ENCODE results near the gene GPRIN1. TPM values are rescaled to one million over a fixed set of nuclear protein-coding genes. Genes with fewer than 3 reads are reported as not detected.
A peak's percentile ranks its signal among the peaks of the same experiment; 100 is the strongest.

GPRIN1 gene
- total RNA-seq, 4 donors from 2014 or later = 1.6 to 9.7 (median 3.6) TPM

DNA sequence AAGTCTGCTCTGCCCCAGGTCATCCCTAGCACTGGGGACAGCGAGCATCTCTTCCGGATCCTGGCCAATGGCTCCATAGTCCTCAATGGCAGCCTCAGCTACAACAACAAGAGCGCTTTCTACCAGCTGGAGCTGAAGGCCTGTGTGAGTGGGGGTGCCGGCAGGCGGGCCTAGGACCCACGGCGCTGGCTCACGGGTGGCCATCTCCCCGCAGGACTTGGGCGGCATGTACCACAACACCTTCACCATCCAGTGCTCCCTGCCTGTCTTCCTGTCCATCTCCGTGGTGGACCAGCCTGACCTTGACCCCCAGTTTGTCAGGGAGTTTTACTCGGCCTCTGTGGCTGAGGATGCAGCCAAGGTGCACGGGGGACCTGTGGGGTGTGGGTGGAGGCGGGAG is 34.9 kb downstream of the GPRIN1 start:
- DNase-seq = no peak
- Histone ChIP-seq H3K36me3 (no peaks in the 10 kb centered on the region), H3K27me3 (peaks cover 5% of the 10 kb centered on the region), H3K4me3 (no peak overlapping the region), H3K27ac (no peak overlapping the region), H3K4me1 (no peaks in the 10 kb centered on the region), H3K9me3 (no peaks in the 10 kb centered on the region)
- in situ Hi-C loops (cut with MboI; ENCODE audit: low pct_ligation_motif_present in 1 of 4, low pct_unique_long_range_greater_than_20kb in 1 of 4, low sequenced_read_pairs in 3 of 4) = loop anchor here in 2 of 4 donors (10.0 to 25.0 kb wide), 2 partner anchors 160 to 163 kb away; partner anchors contain the start of gene CLTB (in 2 of the 2)
- TF ChIP-seq EP300 (IDR thresholded peaks at IDR 0.05; ENCODE audit: low read depth) = no peak
- no peak for TF ChIP-seq POLR2AphosphoS5 (IDR thresholded peaks at IDR 0.05)
- TF ChIP-seq POLR2A (IDR thresholded peaks at IDR 0.05) = no peak
- TF ChIP-seq, protein P1, sequence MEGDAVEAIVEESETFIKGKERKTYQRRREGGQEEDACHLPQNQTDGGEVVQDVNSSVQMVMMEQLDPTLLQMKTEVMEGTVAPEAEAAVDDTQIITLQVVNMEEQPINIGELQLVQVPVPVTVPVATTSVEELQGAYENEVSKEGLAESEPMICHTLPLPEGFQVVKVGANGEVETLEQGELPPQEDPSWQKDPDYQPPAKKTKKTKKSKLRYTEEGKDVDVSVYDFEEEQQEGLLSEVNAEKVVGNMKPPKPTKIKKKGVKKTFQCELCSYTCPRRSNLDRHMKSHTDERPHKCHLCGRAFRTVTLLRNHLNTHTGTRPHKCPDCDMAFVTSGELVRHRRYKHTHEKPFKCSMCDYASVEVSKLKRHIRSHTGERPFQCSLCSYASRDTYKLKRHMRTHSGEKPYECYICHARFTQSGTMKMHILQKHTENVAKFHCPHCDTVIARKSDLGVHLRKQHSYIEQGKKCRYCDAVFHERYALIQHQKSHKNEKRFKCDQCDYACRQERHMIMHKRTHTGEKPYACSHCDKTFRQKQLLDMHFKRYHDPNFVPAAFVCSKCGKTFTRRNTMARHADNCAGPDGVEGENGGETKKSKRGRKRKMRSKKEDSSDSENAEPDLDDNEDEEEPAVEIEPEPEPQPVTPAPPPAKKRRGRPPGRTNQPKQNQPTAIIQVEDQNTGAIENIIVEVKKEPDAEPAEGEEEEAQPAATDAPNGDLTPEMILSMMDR (IDR thresholded peaks at IDR 0.05) = no peak
- WGBS, 2 donors (ENCODE audit: low coverage in 1 of 2) = 85% methylated on average over 14 of the region's 14 CpGs; no CpG with 5 or more reads in 1 of the 2 donors
- intact Hi-C loops (cut with DNase I; ENCODE audit: low total_unique reads) = no loop called here

DNA sequence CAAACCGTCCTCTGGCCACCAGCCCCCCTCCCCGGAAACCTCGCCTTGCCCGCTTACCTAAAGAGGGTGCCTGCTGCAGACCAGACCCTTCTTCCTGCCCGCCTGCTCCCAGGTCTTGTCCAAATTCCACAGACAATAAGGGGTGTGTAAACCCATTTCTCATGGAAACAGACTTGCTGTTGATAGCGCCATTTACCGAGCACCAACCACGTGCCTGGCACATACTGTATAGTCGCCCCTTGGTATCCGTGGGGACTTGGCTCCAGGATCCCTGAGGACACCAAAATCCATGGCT is 35.7 kb downstream of the GPRIN1 start:
- H3K4me1 ChIP-seq = no peaks in the 10 kb centered on the region
- in situ Hi-C loops (cut with MboI; ENCODE audit: low pct_ligation_motif_present in 1 of 4, low pct_unique_long_range_greater_than_20kb in 1 of 4, low sequenced_read_pairs in 3 of 4) (loop anchor here in 1 of 4 donors (10.0 kb wide), 1 partner anchor 159 kb away; the partner anchor contains the start of gene CLTB), intact Hi-C loops (cut with DNase I; ENCODE audit: low total_unique reads) (no loop called here)
- H3K36me3 ChIP-seq = no peaks in the 10 kb centered on the region
- H3K9me3 ChIP-seq = no peaks in the 10 kb centered on the region
- peaks cover 7% of the 10 kb centered on the region for H3K27me3 ChIP-seq
- H3K27ac ChIP-seq = no peak overlapping the region
- WGBS, 2 donors (ENCODE audit: low coverage in 1 of 2) = 61% methylated on average over 10 of the region's 10 CpGs; no CpG with 5 or more reads in 1 of the 2 donors
- DNase-seq = no peak
- no peak overlapping the region for H3K4me3 ChIP-seq
- TF ChIP-seq EP300 (IDR thresholded peaks at IDR 0.05; ENCODE audit: low read depth) = no peak
- TF ChIP-seq, protein P1 (IDR thresholded peaks at IDR 0.05) = no peak
- no peak for TF ChIP-seq POLR2AphosphoS5 (IDR thresholded peaks at IDR 0.05)
- TF ChIP-seq POLR2A (IDR thresholded peaks at IDR 0.05) = no peak

DNA sequence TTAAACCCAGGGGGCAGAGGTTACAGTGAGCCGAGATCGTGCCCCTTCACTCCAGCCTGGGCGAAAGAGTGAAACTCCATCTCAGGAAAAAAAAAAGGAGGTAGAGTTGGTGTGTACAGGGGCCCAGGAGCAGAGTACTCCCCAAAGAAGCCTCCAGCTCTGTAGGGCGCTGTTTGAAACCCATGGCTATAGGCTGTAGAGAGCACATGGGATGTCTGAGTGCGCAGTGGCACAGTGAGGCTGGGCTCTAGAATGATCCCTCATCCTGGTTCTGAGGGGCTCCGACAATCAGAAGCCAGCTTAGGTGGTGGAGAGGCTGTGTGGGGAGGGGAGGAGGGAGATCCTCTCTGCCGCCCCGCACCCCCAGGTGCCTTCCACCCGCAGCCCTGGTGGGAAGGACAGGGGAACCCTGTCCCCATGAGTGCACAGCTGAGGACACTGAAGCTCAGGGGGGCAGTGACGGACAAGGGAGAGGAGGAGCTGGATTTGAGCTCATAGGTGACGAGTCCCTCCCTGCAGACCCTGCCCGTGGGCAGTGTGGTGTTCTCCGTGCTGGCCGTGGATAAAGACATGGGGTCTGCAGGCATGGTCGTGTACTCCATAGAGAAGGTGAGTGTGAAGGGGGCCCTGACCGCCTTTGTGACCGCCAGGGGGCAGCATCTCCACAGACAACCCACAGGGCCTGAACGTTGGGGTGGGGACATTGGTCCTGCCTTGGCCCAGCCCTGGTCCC is 36.2 kb downstream of the GPRIN1 start:
- in situ Hi-C loops (cut with MboI; ENCODE audit: low pct_ligation_motif_present in 1 of 4, low pct_unique_long_range_greater_than_20kb in 1 of 4, low sequenced_read_pairs in 3 of 4) (loop anchor here in 1 of 4 donors (10.0 kb wide), 1 partner anchor 159 kb away; the partner anchor contains the start of gene CLTB), intact Hi-C loops (cut with DNase I; ENCODE audit: low total_unique reads) (no loop called here)
- no peaks in the 10 kb centered on the region for H3K4me1 ChIP-seq
- H3K36me3 ChIP-seq = no peaks in the 10 kb centered on the region
- peak; percentile 73 for DNase-seq
- H3K27me3 ChIP-seq = peaks cover 7% of the 10 kb centered on the region
- no peak for TF ChIP-seq POLR2AphosphoS5 (IDR thresholded peaks at IDR 0.05)
- TF ChIP-seq, protein P1 (IDR thresholded peaks at IDR 0.05) = peak; percentile 63 to 82 (median 77)
- TF ChIP-seq EP300 (IDR thresholded peaks at IDR 0.05; ENCODE audit: low read depth) = no peak
- 46 to 97% methylated on average over 4 to 18 of the region's 18 CpGs for WGBS, 2 donors (ENCODE audit: low coverage in 1 of 2)
- H3K9me3 ChIP-seq = no peaks in the 10 kb centered on the region
- no peak overlapping the region for H3K27ac ChIP-seq
- no peak overlapping the region for H3K4me3 ChIP-seq

DNA sequence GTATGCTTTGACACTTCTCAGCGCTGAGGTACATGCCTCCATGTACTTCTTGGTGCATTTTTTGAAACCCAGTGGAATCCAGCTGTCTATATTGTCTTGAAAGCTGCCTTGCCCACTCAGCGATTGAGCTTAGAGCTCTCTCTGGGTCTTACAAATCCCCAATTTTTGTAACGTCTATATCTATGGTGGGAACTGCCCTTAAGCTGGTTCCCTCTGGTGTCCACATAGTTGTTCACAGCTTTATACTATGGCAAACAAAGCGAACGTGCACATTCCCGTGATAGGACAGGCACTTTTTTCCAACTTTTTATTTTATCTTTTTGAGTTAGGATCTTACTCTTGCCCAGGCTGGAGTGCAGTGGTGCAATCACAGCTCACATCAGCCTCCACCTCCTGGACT is 39.9 kb downstream of the GPRIN1 start:
- TF ChIP-seq EP300 (IDR thresholded peaks at IDR 0.05; ENCODE audit: low read depth) (no peak), POLR2A (IDR thresholded peaks at IDR 0.05) (no peak), POLR2AphosphoS5 (IDR thresholded peaks at IDR 0.05) (no peak)
- TF ChIP-seq, protein P1 (IDR thresholded peaks at IDR 0.05) = no peak
- DNase-seq = no peak
- 61 to 88% methylated on average over 1 to 6 of the region's 6 CpGs for WGBS, 2 donors (ENCODE audit: low coverage in 1 of 2)
- Histone ChIP-seq H3K36me3 (no peaks in the 10 kb centered on the region), H3K4me1 (no peaks in the 10 kb centered on the region), H3K4me3 (no peak overlapping the region), H3K27ac (no peak overlapping the region), H3K9me3 (no peaks in the 10 kb centered on the region), H3K27me3 (peaks cover 7% of the 10 kb centered on the region)
- in situ Hi-C loops (cut with MboI; ENCODE audit: low pct_ligation_motif_present in 1 of 4, low pct_unique_long_range_greater_than_20kb in 1 of 4, low sequenced_read_pairs in 3 of 4) (loop anchor here in 1 of 4 donors (10.0 kb wide), 1 partner anchor 155 kb away; the partner anchor contains the start of gene CLTB), intact Hi-C loops (cut with DNase I; ENCODE audit: low total_unique reads) (no loop called here)

Data from transverse colon (tissue), 4 donors.